Gastroesophageal sphincter (tissue), 4 donors: ENCODE measurements around the gene GOLGA6L7. TPM values are rescaled to one million over a fixed set of nuclear protein-coding genes. Genes with fewer than 3 reads are reported as not detected.

Experiments
- ATAC-seq: fragments of 150-250 bp; one replicate; pipeline ENCODE4 v1.9.1; 2016; ENCODE audit warnings: mild to moderate bottlenecking, moderate library complexity
- H3K27ac ChIP-seq, 4 donors: fragments of 200-600 bp; sonication (generic) in 3 of 4; 1 replicate in 3 of 4; 2 replicates in 1 of 4; pipeline ENCODE4 v1.5.1; 2016 to 2019
- H3K27me3 ChIP-seq: fragments of 200-600 bp; sonication (generic); one replicate; pipeline ENCODE4 v1.5.1; 2019
- H3K36me3 ChIP-seq, 2 donors: fragments of 200-600 bp; sonication (generic); one replicate each; pipeline ENCODE4 v1.5.1; 2019; ENCODE audit warnings: control low read depth in 1 of 2
- H3K4me1 ChIP-seq, 3 donors: fragments of 200-600 bp; sonication (generic); 1 replicate in 2 of 3; 2 replicates in 1 of 3; pipeline ENCODE4 v1.5.1; 2016 to 2019; ENCODE audit warnings: control low read depth in 2 of 3
- H3K4me3 ChIP-seq, 2 donors: fragments of 200-600 bp; sonication (generic); one replicate each; pipeline ENCODE4 v1.5.1; 2019; ENCODE audit warnings: mild to moderate bottlenecking in 1 of 2, moderate library complexity in 1 of 2
- H3K9me3 ChIP-seq, 3 donors: fragments of 200-600 bp; sonication (generic); one replicate each; pipeline ENCODE4 v1.5.1; 2017 to 2019; ENCODE audit warnings: control low read depth in 2 of 3
- CTCF ChIP-seq, 4 experiments: fragments of 200-600 bp in 2 of 4; fragments of 450-650 bp in 2 of 4; sonication (generic) in 1 of 4; IDR thresholded peaks; one replicate each; pipeline ENCODE4 v1.5.1; 2017 to 2019; ENCODE audit warnings: antibody characterized with exemption in 4 of 4, mild to moderate bottlenecking in 2 of 4, moderate library complexity in 2 of 4
- EP300 ChIP-seq: sonication (generic); formaldehyde crosslinking; IDR thresholded peaks from one replicate; pipeline ENCODE4 v1.6.1; 2017; ENCODE audit warnings: antibody characterized with exemption, mild to moderate bottlenecking
- POLR2A ChIP-seq, 2 donors: fragments of 450-650 bp; IDR thresholded peaks; one replicate each; pipeline ENCODE4 v1.6.1; 2017; ENCODE audit warnings: antibody characterized with exemption in 2 of 2, mild to moderate bottlenecking in 2 of 2, moderate library complexity in 1 of 2
- POLR2AphosphoS5 ChIP-seq: sonication (generic); formaldehyde crosslinking; IDR thresholded peaks from one replicate; pipeline ENCODE4 v1.6.1; 2017; ENCODE audit warnings: antibody characterized with exemption
- WGBS, 2 donors: methylation state at CpG; one replicate each; pipeline ENCODE4 v1.1.5; 2018; ENCODE audit warnings: low coverage in 1 of 2; 5-methylcytosine and 5-hydroxymethylcytosine counted together
- total RNA-seq, 4 donors: library from RNA; depleted of rRNA; stranded (reverse); fragments of >200 nt; gene quantifications; one replicate each; pipeline ENCODE4 v1.1.0, GENCODE V29; 2016

GOLGA6L7 gene
- total RNA-seq, 4 donors from 2014 or later: not detected

- TF ChIP-seq POLR2A (IDR thresholded peaks at IDR 0.05) (no peak), POLR2AphosphoS5 (no peak), CTCF (IDR thresholded peaks at IDR 0.05) (no peak), EP300 (no peak)
- H3K36me3 ChIP-seq: no peaks in the 10 kb centered on the region
- no peak overlapping the region for H3K27ac ChIP-seq
- H3K4me3 ChIP-seq: no peak overlapping the region
- H3K4me1 ChIP-seq: no peaks in the 10 kb centered on the region
- peaks cover 0 to 10% (median 0%) of the 10 kb centered on the region in 3 donors for H3K9me3 ChIP-seq
- no peak for ATAC-seq
- 58 to 88% methylated on average over 1 to 2 of the region's 4 CpGs for WGBS, 2 donors
- H3K27me3 ChIP-seq: peaks cover 4% of the 10 kb centered on the region
These were observed 27.1 kb upstream of the GOLGA6L7 start for GRCh38 chr15:28875461-28876000.

- TF ChIP-seq POLR2A (IDR thresholded peaks at IDR 0.05): no peak
- no peak for TF ChIP-seq POLR2AphosphoS5
- no peak for TF ChIP-seq EP300
- TF ChIP-seq CTCF (IDR thresholded peaks at IDR 0.05): no peak
- Histone ChIP-seq H3K9me3 (peaks cover 0 to 10% (median 0%) of the 10 kb centered on the region in 3 donors), H3K4me3 (no peak overlapping the region), H3K27me3 (peaks cover 4% of the 10 kb centered on the region), H3K27ac (no peak overlapping the region), H3K36me3 (no peaks in the 10 kb centered on the region), H3K4me1 (no peaks in the 10 kb centered on the region)
- WGBS, 2 donors: 50% methylated on average over 2 of the region's 10 CpGs
- no peak for ATAC-seq
These were observed 25.2 kb upstream of the GOLGA6L7 start for GRCh38 chr15:28873585-28874190.

- no peak overlapping the region for H3K4me3 ChIP-seq
- no peaks in the 10 kb centered on the region for H3K36me3 ChIP-seq
- ATAC-seq: no peak
- 77 to 79% methylated on average over 2 to 5 of the region's 5 CpGs for WGBS, 2 donors
- H3K27ac ChIP-seq: no peak overlapping the region
- no peak for TF ChIP-seq CTCF (IDR thresholded peaks at IDR 0.05)
- TF ChIP-seq EP300: no peak
- TF ChIP-seq POLR2A (IDR thresholded peaks at IDR 0.05): no peak
- TF ChIP-seq POLR2AphosphoS5: no peak
- peaks cover 0 to 10% (median 0%) of the 10 kb centered on the region in 3 donors for H3K9me3 ChIP-seq
- no peaks in the 10 kb centered on the region for H3K4me1 ChIP-seq
- peaks cover 4% of the 10 kb centered on the region for H3K27me3 ChIP-seq
These were observed 24.6 kb upstream of the GOLGA6L7 start for GRCh38 chr15:28873006-28873405.

GRCh38 chr15:28871168-28871567 is 22.7 kb upstream of the GOLGA6L7 start:
- H3K4me1 ChIP-seq: no peaks in the 10 kb centered on the region
- TF ChIP-seq CTCF (IDR thresholded peaks at IDR 0.05) (no peak), EP300 (no peak), POLR2AphosphoS5 (no peak), POLR2A (IDR thresholded peaks at IDR 0.05) (no peak)
- no peak overlapping the region for H3K27ac ChIP-seq
- H3K9me3 ChIP-seq: peaks cover 0 to 10% (median 0%) of the 10 kb centered on the region in 3 donors
- peaks cover 4% of the 10 kb centered on the region for H3K27me3 ChIP-seq
- ATAC-seq: no peak
- 82% methylated on average over 2 of the region's 3 CpGs; no CpG with 5 or more reads in 1 of the 2 donors for WGBS, 2 donors
- no peak overlapping the region for H3K4me3 ChIP-seq
- H3K36me3 ChIP-seq: no peaks in the 10 kb centered on the region
